ENCODE results near the gene RAB11FIP4. TPM values are rescaled to one million over a fixed set of nuclear protein-coding genes. Genes with fewer than 3 reads are reported as not detected.

Gene RAB11FIP4
- total RNA-seq, 1 experiment from 2014 or later: 10.8 TPM

DNA sequence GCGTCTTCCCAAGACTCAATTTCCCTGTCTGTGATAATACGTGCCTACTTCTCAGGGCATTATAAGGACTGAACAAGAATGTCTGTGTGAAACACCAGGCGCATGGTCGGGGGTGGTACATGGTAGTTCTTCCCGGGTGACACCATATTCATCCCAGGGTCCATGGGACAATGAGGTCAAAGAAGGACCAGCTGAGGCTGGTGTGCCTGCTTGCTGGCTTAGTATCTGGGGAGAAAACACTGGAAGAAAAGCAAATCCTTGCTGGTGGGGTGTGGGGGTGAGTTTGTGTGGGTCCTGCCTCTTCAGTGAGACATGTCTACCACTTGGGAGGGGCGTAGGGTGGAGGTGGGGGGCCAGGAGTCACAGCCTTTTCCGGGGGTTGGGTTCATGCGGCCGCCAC is 174.2 kb downstream of the RAB11FIP4 start:
- ChIA-PET POLR2A (no interaction called here), CTCF (no interaction called here)
- TF ChIP-seq SIN3A (IDR thresholded peaks at IDR 0.05; ENCODE audit: borderline replicate concordance, insufficient read depth, low read depth, low read length): no peak
- TF ChIP-seq, protein P1, sequence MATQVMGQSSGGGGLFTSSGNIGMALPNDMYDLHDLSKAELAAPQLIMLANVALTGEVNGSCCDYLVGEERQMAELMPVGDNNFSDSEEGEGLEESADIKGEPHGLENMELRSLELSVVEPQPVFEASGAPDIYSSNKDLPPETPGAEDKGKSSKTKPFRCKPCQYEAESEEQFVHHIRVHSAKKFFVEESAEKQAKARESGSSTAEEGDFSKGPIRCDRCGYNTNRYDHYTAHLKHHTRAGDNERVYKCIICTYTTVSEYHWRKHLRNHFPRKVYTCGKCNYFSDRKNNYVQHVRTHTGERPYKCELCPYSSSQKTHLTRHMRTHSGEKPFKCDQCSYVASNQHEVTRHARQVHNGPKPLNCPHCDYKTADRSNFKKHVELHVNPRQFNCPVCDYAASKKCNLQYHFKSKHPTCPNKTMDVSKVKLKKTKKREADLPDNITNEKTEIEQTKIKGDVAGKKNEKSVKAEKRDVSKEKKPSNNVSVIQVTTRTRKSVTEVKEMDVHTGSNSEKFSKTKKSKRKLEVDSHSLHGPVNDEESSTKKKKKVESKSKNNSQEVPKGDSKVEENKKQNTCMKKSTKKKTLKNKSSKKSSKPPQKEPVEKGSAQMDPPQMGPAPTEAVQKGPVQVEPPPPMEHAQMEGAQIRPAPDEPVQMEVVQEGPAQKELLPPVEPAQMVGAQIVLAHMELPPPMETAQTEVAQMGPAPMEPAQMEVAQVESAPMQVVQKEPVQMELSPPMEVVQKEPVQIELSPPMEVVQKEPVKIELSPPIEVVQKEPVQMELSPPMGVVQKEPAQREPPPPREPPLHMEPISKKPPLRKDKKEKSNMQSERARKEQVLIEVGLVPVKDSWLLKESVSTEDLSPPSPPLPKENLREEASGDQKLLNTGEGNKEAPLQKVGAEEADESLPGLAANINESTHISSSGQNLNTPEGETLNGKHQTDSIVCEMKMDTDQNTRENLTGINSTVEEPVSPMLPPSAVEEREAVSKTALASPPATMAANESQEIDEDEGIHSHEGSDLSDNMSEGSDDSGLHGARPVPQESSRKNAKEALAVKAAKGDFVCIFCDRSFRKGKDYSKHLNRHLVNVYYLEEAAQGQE (IDR thresholded peaks at IDR 0.05; ENCODE audit: insufficient read depth in 1 of 2, low read depth in 2 of 2, low read length in 1 of 2): no peak
- TF ChIP-seq POLR2AphosphoS5 (IDR thresholded peaks at IDR 0.05; ENCODE audit: low read depth, low read length): no peak
- TF ChIP-seq, protein P2, sequence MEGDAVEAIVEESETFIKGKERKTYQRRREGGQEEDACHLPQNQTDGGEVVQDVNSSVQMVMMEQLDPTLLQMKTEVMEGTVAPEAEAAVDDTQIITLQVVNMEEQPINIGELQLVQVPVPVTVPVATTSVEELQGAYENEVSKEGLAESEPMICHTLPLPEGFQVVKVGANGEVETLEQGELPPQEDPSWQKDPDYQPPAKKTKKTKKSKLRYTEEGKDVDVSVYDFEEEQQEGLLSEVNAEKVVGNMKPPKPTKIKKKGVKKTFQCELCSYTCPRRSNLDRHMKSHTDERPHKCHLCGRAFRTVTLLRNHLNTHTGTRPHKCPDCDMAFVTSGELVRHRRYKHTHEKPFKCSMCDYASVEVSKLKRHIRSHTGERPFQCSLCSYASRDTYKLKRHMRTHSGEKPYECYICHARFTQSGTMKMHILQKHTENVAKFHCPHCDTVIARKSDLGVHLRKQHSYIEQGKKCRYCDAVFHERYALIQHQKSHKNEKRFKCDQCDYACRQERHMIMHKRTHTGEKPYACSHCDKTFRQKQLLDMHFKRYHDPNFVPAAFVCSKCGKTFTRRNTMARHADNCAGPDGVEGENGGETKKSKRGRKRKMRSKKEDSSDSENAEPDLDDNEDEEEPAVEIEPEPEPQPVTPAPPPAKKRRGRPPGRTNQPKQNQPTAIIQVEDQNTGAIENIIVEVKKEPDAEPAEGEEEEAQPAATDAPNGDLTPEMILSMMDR (IDR thresholded peaks at IDR 0.05): no peak
- TF ChIP-seq TCF7L2 (IDR thresholded peaks at IDR 0.05; ENCODE audit: low read depth, low read length): no peak
- Histone ChIP-seq H3K27me3 (ENCODE audit: control insufficient read depth, insufficient read depth, low read length) (no peaks in the 10 kb centered on the region), H3K4me1 (ENCODE audit: control insufficient read depth, insufficient read depth, low read length) (peaks cover 76% of the 10 kb centered on the region), H3K4me3 (ENCODE audit: low read depth in 2 of 2, low read length in 2 of 2) (no peak overlapping the region), H3K9me3 (ENCODE audit: control insufficient read depth, insufficient read depth, low read depth, low read length) (no peaks in the 10 kb centered on the region), H3K36me3 (ENCODE audit: control insufficient read depth, insufficient read depth, low read length) (no peaks in the 10 kb centered on the region), H3K27ac (ENCODE audit: low read length) (peak overlapping the region; percentile 44; the same call in 1 of the 2 replicates)
- DNase-seq (ENCODE audit: low read depth, low spot score): no peak
- no peak for ATAC-seq
- BruUV-seq (replicated peaks): no TSS peak
- intact Hi-C loops (cut with micrococcal nuclease; ENCODE audit: unreplicated experiment) (no loop called here), in situ Hi-C loops (cut with HindIII; ENCODE audit: low pct_unique_long_range_greater_than_20kb, low sequenced_read_pairs) (no loop called here)

- no peak overlapping the region for H3K4me3 ChIP-seq (ENCODE audit: low read depth in 2 of 2, low read length in 2 of 2)
- intact Hi-C loops (cut with micrococcal nuclease; ENCODE audit: unreplicated experiment) (no loop called here), in situ Hi-C loops (cut with HindIII; ENCODE audit: low pct_unique_long_range_greater_than_20kb, low sequenced_read_pairs) (no loop called here)
- no peak for DNase-seq (ENCODE audit: low read depth, low spot score)
- ChIA-PET CTCF (no interaction called here), POLR2A (interaction anchor here (0.7 kb wide), 1 partner anchor 12 kb away, joined by 3 read pairs; no protein-coding TSS in a partner anchor)
- H3K36me3 ChIP-seq (ENCODE audit: control insufficient read depth, insufficient read depth, low read length): no peaks in the 10 kb centered on the region
- H3K27ac ChIP-seq (ENCODE audit: low read length): no peak overlapping the region
- H3K27me3 ChIP-seq (ENCODE audit: control insufficient read depth, insufficient read depth, low read length): no peaks in the 10 kb centered on the region
- peaks cover 76% of the 10 kb centered on the region for H3K4me1 ChIP-seq (ENCODE audit: control insufficient read depth, insufficient read depth, low read length)
- no peaks in the 10 kb centered on the region for H3K9me3 ChIP-seq (ENCODE audit: control insufficient read depth, insufficient read depth, low read depth, low read length)
- TF ChIP-seq SIN3A (IDR thresholded peaks at IDR 0.05; ENCODE audit: borderline replicate concordance, insufficient read depth, low read depth, low read length) (no peak), TCF7L2 (IDR thresholded peaks at IDR 0.05; ENCODE audit: low read depth, low read length) (no peak), POLR2AphosphoS5 (IDR thresholded peaks at IDR 0.05; ENCODE audit: low read depth, low read length) (no peak)
- TF ChIP-seq, protein P1 (IDR thresholded peaks at IDR 0.05; ENCODE audit: insufficient read depth in 1 of 2, low read depth in 2 of 2, low read length in 1 of 2): no peak
- TF ChIP-seq, protein P2 (IDR thresholded peaks at IDR 0.05): no peak
- no TSS peak for BruUV-seq (replicated peaks)
- ATAC-seq: no peak
These were observed 174.9 kb downstream of the RAB11FIP4 start for GRCh38 chr17:31566247-31566991.
